Glutamatergic neuron (in vitro differentiated cells): ENCODE measurements around the gene VAV2. TPM values are rescaled to one million over a fixed set of nuclear protein-coding genes. Genes with fewer than 3 reads are reported as not detected.

ENCODE experiments used
- DNase-seq: peaks from one replicate; pipeline ENCODE4 v3.0.0; 2022
- H3K27ac Mint-ChIP-seq: one replicate; pipeline ENCODE4 v1.8.0; 2020; ENCODE audit warnings: mild to moderate bottlenecking, mixed read lengths, inconsistent platforms; ENCODE audit not compliant: unreplicated experiment
- H3K27me3 Mint-ChIP-seq: one replicate; pipeline ENCODE4 v1.8.0; 2020; ENCODE audit warnings: mild to moderate bottlenecking, moderate library complexity, mixed read lengths, inconsistent platforms; ENCODE audit not compliant: unreplicated experiment
- H3K36me3 Mint-ChIP-seq: one replicate; pipeline ENCODE4 v1.8.0; 2020; ENCODE audit warnings: mild to moderate bottlenecking, mixed read lengths, inconsistent platforms; ENCODE audit not compliant: unreplicated experiment
- H3K4me1 Mint-ChIP-seq: one replicate; pipeline ENCODE4 v1.8.0; 2020; ENCODE audit warnings: mild to moderate bottlenecking, low read depth, mixed read lengths, inconsistent platforms; ENCODE audit not compliant: unreplicated experiment
- H3K4me3 Mint-ChIP-seq: one replicate; pipeline ENCODE4 v1.8.0; 2020; ENCODE audit warnings: mild to moderate bottlenecking, mixed read lengths, inconsistent platforms; ENCODE audit not compliant: unreplicated experiment
- H3K9me3 Mint-ChIP-seq: one replicate; pipeline ENCODE4 v1.8.0; 2020; ENCODE audit warnings: mild to moderate bottlenecking, moderate library complexity, mixed read lengths, inconsistent platforms; ENCODE audit not compliant: unreplicated experiment
- total RNA-seq: library from RNA; stranded (reverse); fragmentation: NEBNext Ultra II Directional; extraction: Animal tissue kit (Norgen Biotek cat#: 25700); gene quantifications from one replicate; pipeline ENCODE4 v1.2.1, GENCODE V29; 2021; ENCODE audit not compliant: unreplicated experiment
- TF ChIP-seq, protein P1 (sequence below): fragments of 200-600 bp; sonication (generic); IDR thresholded peaks from one replicate; pipeline ENCODE4 v1.5.0; 2021; ENCODE audit not compliant: partially characterized antibody, unreplicated experiment

Gene VAV2
- total RNA-seq, 1 donor from 2014 or later = 270 TPM

DNA sequence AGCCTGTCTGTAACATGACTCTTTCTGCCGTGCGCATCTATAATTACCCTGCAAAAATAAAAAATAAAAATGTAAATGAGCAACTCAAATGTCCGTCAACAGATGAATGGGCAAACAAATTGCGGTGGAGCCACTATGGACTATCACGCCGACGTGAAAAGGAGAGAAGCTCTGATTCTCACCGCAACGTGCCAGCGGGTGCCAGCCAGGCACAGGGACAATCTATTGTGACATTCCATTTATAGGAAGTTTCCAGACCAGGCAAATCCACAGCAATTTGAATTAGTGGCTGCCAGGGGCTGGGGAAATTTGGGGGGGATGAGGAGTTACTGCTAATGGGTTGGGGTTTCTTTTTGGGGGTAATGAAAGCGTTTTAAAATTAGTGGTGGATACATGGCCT lies 96.8 kb downstream of the VAV2 start:
- Mint-ChIP-seq H3K4me1 (peaks cover 41% of the 10 kb centered on the region), H3K4me3 (peak overlapping the region; percentile 41), H3K9me3 (peaks cover 36% of the 10 kb centered on the region), H3K27me3 (peaks cover 24% of the 10 kb centered on the region), H3K36me3 (peaks cover 5% of the 10 kb centered on the region), H3K27ac (peak overlapping the region; percentile 49)
- TF ChIP-seq, protein P1, sequence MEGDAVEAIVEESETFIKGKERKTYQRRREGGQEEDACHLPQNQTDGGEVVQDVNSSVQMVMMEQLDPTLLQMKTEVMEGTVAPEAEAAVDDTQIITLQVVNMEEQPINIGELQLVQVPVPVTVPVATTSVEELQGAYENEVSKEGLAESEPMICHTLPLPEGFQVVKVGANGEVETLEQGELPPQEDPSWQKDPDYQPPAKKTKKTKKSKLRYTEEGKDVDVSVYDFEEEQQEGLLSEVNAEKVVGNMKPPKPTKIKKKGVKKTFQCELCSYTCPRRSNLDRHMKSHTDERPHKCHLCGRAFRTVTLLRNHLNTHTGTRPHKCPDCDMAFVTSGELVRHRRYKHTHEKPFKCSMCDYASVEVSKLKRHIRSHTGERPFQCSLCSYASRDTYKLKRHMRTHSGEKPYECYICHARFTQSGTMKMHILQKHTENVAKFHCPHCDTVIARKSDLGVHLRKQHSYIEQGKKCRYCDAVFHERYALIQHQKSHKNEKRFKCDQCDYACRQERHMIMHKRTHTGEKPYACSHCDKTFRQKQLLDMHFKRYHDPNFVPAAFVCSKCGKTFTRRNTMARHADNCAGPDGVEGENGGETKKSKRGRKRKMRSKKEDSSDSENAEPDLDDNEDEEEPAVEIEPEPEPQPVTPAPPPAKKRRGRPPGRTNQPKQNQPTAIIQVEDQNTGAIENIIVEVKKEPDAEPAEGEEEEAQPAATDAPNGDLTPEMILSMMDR = no peak
- no peak for DNase-seq

DNA sequence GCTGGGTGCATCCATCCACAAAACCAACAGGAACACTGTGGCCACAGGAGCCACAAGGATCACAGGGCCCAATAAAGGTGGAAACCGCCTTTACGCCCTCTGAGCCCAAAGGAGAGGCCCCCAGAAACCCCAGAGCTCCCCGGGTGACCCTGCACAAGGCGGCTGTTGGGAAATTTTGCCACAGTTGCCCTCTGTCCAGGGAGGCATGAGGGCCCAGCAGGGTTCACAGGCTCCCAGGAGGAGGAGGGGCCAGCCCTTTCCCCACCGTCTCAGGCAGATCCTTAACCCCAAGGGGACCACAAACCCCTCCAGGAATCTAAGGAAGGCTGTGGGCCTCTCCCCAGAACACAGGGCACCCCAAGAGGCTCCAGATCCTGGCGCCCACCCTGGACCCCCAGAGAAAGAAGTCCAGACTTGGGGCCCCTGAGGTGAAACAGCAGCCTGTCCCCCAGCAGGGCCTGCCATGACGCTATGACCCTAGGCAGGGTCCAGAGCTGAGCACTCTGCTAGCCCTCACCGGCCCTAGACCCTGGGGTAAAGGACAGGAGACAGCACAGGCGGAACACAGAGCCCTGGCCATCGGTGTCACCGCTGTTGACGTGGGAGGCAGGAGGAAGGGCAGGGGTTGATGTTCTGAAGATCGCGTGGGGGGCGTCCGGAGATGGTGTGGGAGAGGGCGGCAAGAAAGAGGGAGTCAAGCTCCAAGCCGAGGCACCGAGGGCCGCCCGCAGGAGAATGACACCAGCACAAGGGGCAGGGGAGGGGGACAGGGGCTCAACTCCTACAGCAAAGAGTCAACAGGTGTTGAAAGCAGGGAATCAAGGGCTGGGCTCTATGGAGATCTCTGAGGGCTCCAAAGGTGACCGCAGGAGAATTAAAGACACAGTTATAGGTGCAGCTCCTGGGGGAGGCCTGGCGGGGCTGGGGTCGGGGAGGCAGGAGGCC lies 97.5 kb downstream of the VAV2 start:
- Mint-ChIP-seq H3K4me3 (peak overlapping the region; percentile 61), H3K27ac (peak overlapping the region; percentile 49), H3K9me3 (peaks cover 39% of the 10 kb centered on the region), H3K36me3 (peaks cover 5% of the 10 kb centered on the region), H3K4me1 (peaks cover 45% of the 10 kb centered on the region), H3K27me3 (peaks cover 23% of the 10 kb centered on the region)
- TF ChIP-seq, protein P1 = no peak
- no peak for DNase-seq

DNA sequence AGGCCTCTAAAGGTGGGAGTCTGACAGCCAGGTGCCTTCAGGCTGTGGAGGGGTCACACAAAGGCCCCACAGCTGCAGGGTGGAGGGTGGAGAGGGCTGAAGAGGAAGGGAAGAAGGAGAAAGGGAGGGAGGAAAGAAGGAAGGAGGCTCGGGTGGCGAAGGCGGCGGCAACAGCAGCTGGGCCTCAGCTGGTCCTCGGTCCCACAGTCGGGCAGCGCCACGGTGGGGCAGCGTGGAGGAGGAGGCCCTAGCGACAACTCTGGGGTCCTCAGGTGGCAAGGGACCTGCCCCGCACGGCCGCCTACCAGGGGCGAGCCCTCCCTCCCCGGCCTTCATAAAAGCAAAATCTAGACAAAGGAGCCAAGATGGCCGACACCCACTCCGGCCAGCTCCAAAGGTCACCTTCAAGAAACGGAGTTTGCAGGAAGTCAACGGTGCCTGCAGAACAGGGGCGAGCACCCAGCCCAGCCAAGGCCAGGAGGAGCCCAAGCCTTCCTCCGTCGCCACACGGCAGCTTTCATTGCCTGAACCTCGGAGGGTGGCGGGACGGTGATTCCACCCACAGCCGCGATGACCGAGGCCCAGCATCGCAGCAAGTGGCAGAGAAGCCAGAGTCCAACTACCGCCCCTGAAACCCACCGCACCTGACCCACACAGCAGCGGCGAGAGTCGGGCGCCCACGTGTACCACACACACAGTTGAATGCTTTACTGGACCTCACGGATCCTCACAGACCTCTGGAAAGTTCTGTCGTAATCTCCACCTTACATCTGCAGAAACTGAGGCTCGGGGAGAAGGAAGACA lies 98.7 kb downstream of the VAV2 start:
- Mint-ChIP-seq H3K27ac (peak overlapping the region; percentile 92), H3K36me3 (peaks cover 5% of the 10 kb centered on the region), H3K27me3 (peaks cover 27% of the 10 kb centered on the region), H3K9me3 (peaks cover 50% of the 10 kb centered on the region), H3K4me1 (peaks cover 56% of the 10 kb centered on the region), H3K4me3 (peak overlapping the region; percentile 55)
- DNase-seq = no peak
- TF ChIP-seq, protein P1 = no peak

DNA sequence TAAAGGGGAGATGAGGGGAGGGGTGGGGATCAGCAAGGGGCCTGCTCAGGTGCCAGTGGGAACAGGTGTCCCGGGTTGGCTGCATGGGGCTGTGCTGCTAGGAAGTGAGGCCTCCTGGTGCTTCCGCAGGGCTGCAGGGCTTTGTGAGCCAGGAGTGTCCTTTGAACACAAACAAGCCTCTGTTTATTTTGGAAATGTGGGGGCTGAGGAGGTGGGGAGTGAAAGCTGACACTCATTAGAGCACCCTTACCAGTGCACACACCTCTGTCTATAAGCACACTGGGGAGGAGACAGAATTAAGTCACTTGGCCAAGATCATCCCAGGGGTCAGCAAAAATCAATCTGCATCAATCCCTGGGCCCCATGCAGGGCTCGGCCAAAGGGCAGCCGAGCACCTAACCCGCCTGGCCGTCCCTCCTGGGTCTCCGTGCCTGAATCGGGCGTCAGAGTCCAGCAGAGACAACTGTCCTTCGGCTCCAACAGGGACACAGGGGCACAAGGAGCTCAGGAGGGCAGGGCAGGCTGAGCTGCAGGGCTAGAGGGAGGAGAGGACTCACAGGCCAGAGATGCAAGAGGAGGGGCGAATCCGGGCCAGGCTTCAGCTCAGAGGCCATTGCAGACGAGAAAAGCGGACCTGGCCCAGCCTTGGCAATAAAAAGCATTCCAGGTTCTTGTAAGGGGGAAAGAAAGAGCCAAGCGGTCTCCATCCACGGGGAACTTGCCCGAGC lies 99.8 kb downstream of the VAV2 start:
- H3K27me3 Mint-ChIP-seq = peaks cover 25% of the 10 kb centered on the region
- H3K4me1 Mint-ChIP-seq = peaks cover 57% of the 10 kb centered on the region
- H3K27ac Mint-ChIP-seq = peak overlapping the region; percentile 92
- TF ChIP-seq, protein P1 = no peak
- peaks cover 50% of the 10 kb centered on the region for H3K9me3 Mint-ChIP-seq
- peak overlapping the region; percentile 77 for H3K4me3 Mint-ChIP-seq
- peaks cover 5% of the 10 kb centered on the region for H3K36me3 Mint-ChIP-seq
- no peak for DNase-seq
